Suprapubic skin (tissue), 4 donors: ENCODE results near the gene PLOD2. TPM values are rescaled to one million over a fixed set of nuclear protein-coding genes. Genes with fewer than 3 reads are reported as not detected.

ENCODE experiments used
- DNase-seq, 2 donors: peaks; one replicate each; pipeline ENCODE4 v3.0.0-alpha.2; 2019; ENCODE audit warnings: low spot score in 2 of 2
- H3K27ac ChIP-seq: fragments of 200-600 bp; sonication (generic); one replicate; pipeline ENCODE4 v1.5.1; 2019
- H3K27me3 ChIP-seq: fragments of 200-600 bp; sonication (generic); one replicate; pipeline ENCODE4 v1.5.1; 2019
- H3K36me3 ChIP-seq: fragments of 200-600 bp; sonication (generic); one replicate; pipeline ENCODE4 v1.5.1; 2019
- H3K4me1 ChIP-seq: fragments of 200-600 bp; sonication (generic); one replicate; pipeline ENCODE4 v1.5.1; 2019
- H3K4me3 ChIP-seq: fragments of 200-600 bp; sonication (generic); one replicate; pipeline ENCODE4 v1.5.1; 2019; ENCODE audit warnings: mild to moderate bottlenecking
- H3K9me3 ChIP-seq: fragments of 200-600 bp; sonication (generic); one replicate; pipeline ENCODE4 v1.5.1; 2019
- CTCF ChIP-seq, 2 donors: fragments of 200-600 bp in 1 of 2; fragments of 450-650 bp in 1 of 2; sonication (generic) in 1 of 2; IDR thresholded peaks; one replicate each; pipeline ENCODE4 v1.5.1; 2016 to 2019; ENCODE audit warnings: antibody characterized with exemption in 2 of 2, mild to moderate bottlenecking in 1 of 2, moderate library complexity in 1 of 2
- EP300 ChIP-seq: sonication (generic); formaldehyde crosslinking; IDR thresholded peaks from one replicate; pipeline ENCODE4 v1.6.1; 2017; ENCODE audit warnings: antibody characterized with exemption
- POLR2A ChIP-seq, 2 donors: fragments of 450-650 bp; IDR thresholded peaks; one replicate each; pipeline ENCODE4 v1.6.1; 2017; ENCODE audit warnings: antibody characterized with exemption in 2 of 2, mild to moderate bottlenecking in 2 of 2, moderate library complexity in 2 of 2
- POLR2AphosphoS5 ChIP-seq, 3 donors: sonication (generic); formaldehyde crosslinking; IDR thresholded peaks; one replicate each; pipeline ENCODE4 v1.6.1; 2017; ENCODE audit warnings: antibody characterized with exemption in 3 of 3
- WGBS: methylation state at CpG from one replicate; pipeline ENCODE4 v1.1.5; 2018; 5-methylcytosine and 5-hydroxymethylcytosine counted together
- total RNA-seq, 4 donors: library from RNA; depleted of rRNA; stranded (reverse); fragments of >200 nt; gene quantifications; one replicate each; pipeline ENCODE4 v1.1.0, GENCODE V29; 2016

Gene PLOD2
- total RNA-seq, 4 donors from 2014 or later: 5.3 to 19.0 (median 8.6) TPM

GRCh38 chr3:146067048-146067447 is 93.9 kb downstream of the PLOD2 start:
- TF ChIP-seq CTCF (IDR thresholded peaks at IDR 0.05): no peak
- TF ChIP-seq EP300: no peak
- TF ChIP-seq POLR2AphosphoS5 (IDR thresholded peaks at IDR 0.05): no peak
- no peak for TF ChIP-seq POLR2A (IDR thresholded peaks at IDR 0.05)
- Histone ChIP-seq H3K36me3 (no peaks in the 10 kb centered on the region), H3K27me3 (no peaks in the 10 kb centered on the region), H3K27ac (no peak overlapping the region), H3K9me3 (no peaks in the 10 kb centered on the region), H3K4me1 (no peaks in the 10 kb centered on the region), H3K4me3 (no peak overlapping the region)
- DNase-seq: no peak
- 86% methylated on average over 3 of the region's 3 CpGs for WGBS

DNA sequence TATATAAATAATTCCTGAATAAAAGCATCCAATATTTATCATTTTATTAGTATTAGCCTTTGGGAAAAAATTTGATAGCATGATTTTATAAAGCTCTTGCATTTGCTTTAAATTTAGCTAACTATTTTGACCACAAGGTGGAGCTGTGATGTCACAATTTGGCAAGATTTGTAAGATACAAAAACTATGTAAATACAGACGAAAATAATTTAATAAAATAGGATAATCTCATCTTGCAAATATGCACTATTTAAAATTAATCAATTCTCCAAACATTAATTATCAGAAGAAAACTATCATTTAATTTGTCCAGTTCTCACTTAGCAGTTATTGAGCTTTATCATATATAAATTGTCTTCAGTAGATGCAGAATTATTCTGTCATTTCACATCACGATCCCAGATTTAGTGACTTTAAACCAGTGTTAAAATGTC is 95.4 kb downstream of the PLOD2 start:
- Histone ChIP-seq H3K4me1 (no peaks in the 10 kb centered on the region), H3K27ac (no peak overlapping the region), H3K9me3 (no peaks in the 10 kb centered on the region), H3K27me3 (no peaks in the 10 kb centered on the region), H3K4me3 (no peak overlapping the region), H3K36me3 (no peaks in the 10 kb centered on the region)
- WGBS: 36% methylated on average over 2 of the region's 2 CpGs
- no peak for DNase-seq
- TF ChIP-seq CTCF (IDR thresholded peaks at IDR 0.05): peak in 1 of 2 donors; percentile 44
- no peak for TF ChIP-seq POLR2AphosphoS5 (IDR thresholded peaks at IDR 0.05)

- 91% methylated on average over 2 of the region's 2 CpGs for WGBS
- no peaks in the 10 kb centered on the region for H3K36me3 ChIP-seq
- H3K27ac ChIP-seq: no peak overlapping the region
- no peak for TF ChIP-seq POLR2AphosphoS5 (IDR thresholded peaks at IDR 0.05)
- TF ChIP-seq POLR2A (IDR thresholded peaks at IDR 0.05): no peak
- no peak for TF ChIP-seq CTCF (IDR thresholded peaks at IDR 0.05)
- TF ChIP-seq EP300: no peak
- no peaks in the 10 kb centered on the region for H3K27me3 ChIP-seq
- no peaks in the 10 kb centered on the region for H3K4me1 ChIP-seq
- H3K4me3 ChIP-seq: no peak overlapping the region
- no peaks in the 10 kb centered on the region for H3K9me3 ChIP-seq
- DNase-seq: no peak
Measured at GRCh38 chr3:146058241-146058640, 102.7 kb downstream of the PLOD2 start.

DNA sequence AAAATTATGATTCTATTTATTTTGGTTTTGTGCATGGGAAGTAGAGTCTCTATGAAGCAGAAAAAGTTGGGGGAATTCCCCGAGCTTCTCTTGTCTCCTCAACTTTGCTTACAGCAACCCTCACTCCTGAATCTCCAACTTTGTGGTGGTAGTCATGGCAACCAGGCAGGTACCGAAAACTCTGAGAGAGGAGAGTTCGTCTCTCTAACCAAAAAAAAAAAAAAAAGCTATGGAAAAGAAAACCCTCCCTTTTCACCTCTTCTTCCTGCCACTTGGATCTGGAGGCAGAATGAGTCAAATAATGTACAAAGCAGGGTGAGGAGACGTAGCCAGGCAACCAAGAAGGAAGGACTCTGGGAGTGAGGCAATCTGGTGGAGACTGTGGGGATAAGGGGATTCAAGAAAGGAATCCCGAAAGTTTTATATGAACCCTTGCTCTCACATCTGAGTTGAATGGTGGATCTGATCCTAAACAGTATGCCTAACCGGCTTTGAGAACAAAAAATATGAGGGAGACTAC is 108.1 kb downstream of the PLOD2 start:
- H3K4me1 ChIP-seq: no peaks in the 10 kb centered on the region
- no peak overlapping the region for H3K4me3 ChIP-seq
- TF ChIP-seq POLR2AphosphoS5 (IDR thresholded peaks at IDR 0.05) (no peak), CTCF (IDR thresholded peaks at IDR 0.05) (no peak)
- DNase-seq: no peak
- 85% methylated on average over 6 of the region's 6 CpGs for WGBS
- no peak overlapping the region for H3K27ac ChIP-seq
- no peaks in the 10 kb centered on the region for H3K27me3 ChIP-seq
- H3K9me3 ChIP-seq: no peaks in the 10 kb centered on the region
- H3K36me3 ChIP-seq: no peaks in the 10 kb centered on the region

DNA sequence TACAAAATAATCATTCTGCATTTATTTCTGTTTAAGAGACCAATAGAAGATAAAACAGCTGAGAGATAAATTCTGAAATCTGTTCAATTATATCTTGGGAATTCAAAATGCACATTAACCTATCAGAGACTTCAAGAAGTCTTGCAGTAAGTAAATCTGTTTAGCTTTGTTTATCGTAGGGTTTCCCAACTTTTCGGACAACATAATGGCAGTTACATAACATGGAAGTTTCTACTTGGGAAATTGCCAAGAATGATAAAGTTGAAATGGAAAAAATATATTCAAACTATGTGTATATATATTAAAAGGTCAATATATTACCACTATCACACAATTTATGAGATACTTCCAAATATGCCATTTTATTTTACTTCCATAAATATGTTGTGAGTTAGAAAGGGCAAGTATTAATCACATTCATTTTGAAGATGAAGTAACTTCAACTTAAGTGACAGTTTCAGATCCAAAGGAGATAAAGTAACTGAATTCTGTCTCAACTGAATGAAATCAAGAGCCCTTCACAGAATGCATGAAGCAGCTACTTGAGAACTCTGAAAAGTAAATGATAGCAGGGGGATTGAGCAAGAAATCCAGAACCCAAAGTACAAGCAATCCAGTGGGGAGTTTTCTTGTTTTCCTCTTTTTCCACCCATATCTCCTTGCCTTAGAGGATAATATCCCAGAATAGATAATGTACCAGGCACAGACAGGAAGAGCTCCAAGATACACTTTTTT is 108.8 kb downstream of the PLOD2 start:
- DNase-seq: no peak
- H3K4me3 ChIP-seq: no peak overlapping the region
- H3K27me3 ChIP-seq: no peaks in the 10 kb centered on the region
- TF ChIP-seq CTCF (IDR thresholded peaks at IDR 0.05): no peak
- no peak overlapping the region for H3K27ac ChIP-seq
- WGBS: 64% methylated on average over 2 of the region's 2 CpGs
- H3K4me1 ChIP-seq: no peaks in the 10 kb centered on the region
- no peaks in the 10 kb centered on the region for H3K9me3 ChIP-seq
- no peaks in the 10 kb centered on the region for H3K36me3 ChIP-seq
